Muscle of back (tissue), 11 donors: Measurements from ENCODE around the gene PROSER3. TPM values are rescaled to one million over a fixed set of nuclear protein-coding genes. Genes with fewer than 3 reads are reported as not detected.

Experiments used
- DNase-seq, 3 donors: peaks; one replicate each; pipeline versions ENCODE4 v3.0.0 to v3.0.0-alpha.2; 2013
- polyA plus RNA-seq, 10 donors: library from polyadenylated mRNA; unstranded; fragments of 120-200 nt; gene quantifications; one replicate each; pipeline ENCODE4 v1.2.1, GENCODE V29; 2013; ENCODE audit not compliant: insufficient read length in 10 of 10

Gene PROSER3
- polyA plus RNA-seq, 10 donors = 9.5 to 15.2 (median 11.6) TPM

GRCh38 chr19:35738021-35738886 lies 19.7 kb upstream of the PROSER3 start:
- no peak for DNase-seq

DNA sequence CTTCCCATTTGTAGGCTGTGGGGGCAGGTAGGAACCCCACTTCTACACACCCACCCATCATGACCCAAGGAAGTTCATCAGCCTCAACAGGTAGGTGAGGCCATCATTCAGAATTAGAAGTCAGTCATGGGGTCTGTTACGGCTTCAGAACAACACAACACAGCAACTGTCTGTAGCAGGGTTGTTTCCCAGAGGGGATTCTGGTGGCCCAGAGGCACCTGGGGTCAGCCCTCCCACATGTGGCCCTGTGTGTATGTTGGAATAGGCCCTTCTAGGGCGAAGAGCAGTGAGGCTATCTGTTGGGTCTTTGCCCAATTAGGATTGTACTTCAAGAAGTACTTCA lies 19.1 kb upstream of the PROSER3 start:
- DNase-seq = no peak

DNA sequence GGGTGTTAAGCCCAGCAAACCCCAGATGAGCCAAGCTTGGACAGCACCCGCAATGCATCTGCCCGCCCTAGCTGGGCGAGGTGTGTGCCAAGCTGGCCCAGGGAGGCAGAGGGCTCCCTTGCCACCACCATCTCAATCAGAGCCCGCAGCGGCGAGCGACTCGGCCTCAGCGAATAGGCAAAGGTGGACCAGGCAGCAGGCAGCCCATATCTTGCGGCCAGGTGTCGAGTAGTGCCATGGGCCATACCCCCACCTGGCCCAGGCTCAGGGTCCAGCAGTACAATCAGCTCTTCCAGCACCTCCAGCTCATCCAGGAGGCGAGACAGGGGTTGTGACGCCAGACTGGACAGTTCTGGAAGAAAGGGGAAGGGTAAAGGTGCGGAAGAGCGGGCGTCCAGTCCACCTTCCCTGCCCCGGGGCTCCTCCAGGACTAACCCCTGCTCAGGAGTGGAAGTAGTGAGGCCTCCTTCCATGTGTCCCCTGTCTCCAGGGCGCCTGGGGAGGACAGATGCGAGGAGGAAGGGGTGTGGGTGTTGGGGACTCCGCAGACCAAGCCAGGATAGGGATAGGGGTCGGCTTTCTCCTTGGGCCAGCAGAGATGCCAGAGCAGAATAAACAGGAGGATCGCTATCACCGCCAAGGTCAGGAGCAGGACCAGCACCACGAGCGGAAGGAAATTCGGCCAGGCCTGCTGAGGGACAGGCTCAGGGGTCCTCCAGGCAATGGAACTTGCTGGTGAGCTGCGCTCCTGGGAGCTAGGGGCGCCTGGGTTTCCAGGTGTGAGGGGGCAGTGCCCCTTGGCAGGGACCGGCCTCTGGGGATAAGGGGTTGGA lies 18.5 kb upstream of the PROSER3 start:
- no peak for DNase-seq

DNA sequence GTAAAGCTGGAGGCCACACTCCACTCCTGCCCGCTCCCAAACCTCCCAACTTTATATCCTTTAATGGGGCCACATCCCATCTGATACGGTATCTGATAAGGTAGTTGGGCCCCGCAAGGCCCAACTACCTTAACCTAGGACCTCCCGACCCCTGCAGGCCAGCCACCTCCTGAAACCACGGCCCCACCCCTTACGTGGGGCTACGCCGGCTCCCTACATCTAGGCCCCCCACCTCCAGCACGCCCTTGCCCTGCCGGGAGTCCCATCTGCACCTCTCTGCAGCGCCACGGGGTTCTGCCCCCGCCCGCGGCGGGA lies 17.9 kb upstream of the PROSER3 start:
- DNase-seq = no peak

DNA sequence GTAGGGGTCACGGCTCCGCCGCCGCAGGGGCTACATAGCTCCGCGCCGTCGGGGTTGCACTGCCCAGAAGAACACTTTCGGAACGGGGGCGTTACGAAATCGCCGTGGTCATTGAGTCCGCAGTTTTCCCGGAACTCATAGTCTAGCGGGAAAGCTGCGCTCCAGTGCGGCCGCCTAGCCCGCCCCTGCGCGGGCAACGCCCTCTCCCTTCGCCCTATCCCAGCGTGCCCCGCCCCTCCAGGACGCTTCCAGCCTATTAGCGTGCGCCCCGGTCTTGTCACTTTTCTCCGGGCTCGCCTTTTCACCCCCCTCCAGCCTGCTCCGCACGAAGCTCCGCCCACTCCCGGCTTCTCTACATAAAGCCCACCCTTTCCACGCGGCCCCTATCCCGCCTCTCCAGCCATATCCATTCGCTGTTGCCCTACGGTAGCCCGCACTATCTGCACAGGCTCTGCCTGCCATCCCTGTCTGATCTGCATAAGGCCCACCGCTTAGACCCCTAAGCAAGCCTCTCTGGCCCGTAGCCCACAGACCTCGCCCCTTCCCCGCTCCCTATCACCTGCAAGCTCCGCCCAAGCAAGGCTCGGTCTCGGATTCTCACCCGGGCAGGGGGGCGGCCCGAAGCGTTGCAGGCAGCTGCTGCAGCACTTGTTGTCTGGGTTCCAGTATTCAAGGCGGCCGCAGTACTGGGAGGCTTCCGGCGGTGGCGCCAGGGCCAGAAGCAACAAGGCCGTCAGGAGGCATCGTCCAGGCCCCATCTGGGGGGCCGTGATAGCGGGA lies 17.4 kb upstream of the PROSER3 start:
- DNase-seq = peak; percentile 97 to 99 (median 98)

GRCh38 chr19:35741203-35741515 lies 16.8 kb upstream of the PROSER3 start:
- no peak for DNase-seq

- DNase-seq = no peak
These were observed 15.8 kb upstream of the PROSER3 start, which contains the start of gene IGFLR1 for GRCh38 chr19:35742121-35742724. Gene IGFLR1 (minus strand): TSS chr19:35742452. CDS start chr19:35741180, 1,272 bp downstream.

DNA sequence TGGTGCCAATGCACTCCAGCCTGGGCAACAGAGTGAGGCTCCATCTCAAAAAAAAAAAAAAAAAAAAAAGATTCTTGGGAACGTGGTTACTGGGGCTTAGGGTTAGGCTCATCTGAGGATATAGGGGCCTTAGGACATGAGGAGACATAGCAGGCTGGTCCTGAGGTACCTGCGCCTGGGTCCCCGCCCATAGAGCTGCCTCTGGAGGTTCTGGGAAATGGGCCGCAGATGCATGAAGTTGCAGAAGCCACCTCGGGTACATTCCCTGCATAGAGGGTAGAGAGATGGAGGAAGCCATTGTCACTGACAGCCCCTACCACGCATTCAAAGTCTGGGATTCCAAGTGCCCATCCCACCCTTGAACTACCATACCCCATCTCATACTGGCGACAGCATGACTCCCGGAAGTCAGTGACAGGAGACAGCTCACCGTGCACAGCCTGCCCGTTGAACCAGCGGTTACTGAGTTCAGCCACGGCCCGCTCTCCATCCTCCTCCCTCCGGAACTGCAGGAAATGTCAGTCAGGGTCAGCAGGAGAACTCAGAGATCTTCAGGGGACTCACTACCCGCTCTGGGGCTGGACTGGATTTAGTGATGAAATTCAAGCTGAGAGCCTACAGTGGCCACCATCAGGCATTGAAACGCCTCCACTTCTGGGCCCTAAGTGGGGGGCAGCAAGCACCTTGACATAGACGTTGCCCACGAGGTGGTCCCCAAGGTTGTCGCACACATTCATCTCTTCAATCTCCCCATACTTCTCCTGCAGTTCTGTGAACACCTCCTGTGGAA lies 14.1 kb upstream of the PROSER3 start:
- no peak for DNase-seq

DNA sequence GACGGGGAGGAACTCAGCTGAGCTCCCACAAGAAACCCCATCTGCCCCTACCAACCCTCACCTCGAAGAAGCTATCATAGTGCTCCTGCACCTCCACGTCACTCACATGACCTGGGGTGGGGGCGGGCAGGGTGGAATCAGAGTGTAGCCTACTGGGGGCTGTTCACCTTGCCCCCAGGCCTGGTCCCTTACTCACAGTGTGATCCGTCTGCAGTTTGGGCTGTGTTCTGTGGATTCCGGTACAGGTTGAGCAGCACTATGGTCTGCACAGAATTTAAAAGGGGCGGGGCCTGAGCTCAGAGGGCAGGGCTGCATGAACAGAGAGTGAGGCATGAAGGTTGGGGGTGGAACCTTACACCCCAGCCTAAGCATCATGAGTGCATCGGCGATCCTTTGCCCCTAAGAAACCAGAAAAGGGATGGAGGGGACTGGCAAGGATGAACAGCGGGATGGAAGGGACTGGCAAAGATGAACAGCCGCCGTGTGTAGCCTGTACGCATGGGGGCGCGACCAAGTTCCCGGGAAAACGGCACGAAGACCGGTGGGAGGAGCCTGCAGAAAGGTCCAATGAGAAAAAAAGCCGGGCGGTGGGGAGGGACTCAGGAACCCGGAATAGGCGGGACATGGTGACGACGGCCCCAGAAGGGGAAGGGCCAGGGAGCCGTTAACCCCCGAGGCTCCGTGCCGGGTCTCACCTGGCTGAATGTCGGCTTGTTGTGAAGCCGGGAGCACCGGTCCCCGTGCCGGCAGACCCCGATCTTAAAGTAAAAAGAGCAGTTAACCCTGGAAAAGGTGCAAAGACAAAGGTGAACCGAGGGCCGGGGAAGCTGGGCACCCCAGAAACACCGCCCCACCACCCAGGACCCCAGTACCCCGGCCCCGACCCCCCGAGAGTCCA lies 13.3 kb upstream of the PROSER3 start:
- peak; percentile 96 to 97 (median 96) for DNase-seq

DNA sequence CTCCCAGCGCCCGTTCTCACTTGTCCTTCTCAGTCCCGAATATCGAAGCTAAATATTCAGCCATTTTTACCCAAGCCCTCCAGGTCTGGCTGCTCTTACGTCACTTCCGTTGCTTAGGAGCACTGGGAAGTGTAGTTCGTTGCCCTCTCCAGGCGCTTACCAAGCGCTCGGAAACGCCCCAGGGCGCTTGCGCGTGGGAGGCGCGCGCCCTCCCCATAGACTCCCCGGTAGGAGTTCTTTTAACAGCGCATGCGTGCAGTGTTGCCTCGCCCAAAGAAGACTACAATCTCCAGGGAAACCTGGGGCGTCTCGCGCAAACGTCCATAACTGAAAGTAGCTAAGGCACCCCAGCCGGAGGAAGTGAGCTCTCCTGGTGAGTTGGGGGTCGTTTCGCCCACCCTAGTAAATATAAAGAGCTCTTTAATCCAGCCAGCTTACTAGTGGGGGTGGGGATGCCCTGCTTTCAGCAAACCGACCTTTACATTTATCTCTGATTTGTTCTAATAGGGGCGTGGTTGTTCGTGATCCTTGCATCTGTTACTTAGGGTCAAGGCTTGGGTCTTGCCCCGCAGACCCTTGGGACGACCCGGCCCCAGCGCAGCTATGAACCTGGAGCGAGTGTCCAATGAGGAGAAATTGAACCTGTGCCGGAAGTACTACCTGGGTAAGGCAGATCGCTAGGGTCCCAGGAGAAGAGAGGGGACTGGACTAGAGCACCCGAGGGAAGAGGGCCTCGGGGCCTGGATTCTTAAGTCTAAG lies 12.5 kb upstream of the PROSER3 start, which contains the start of the genes PSENEN and U2AF1L4:
TSS of gene PSENEN (plus strand) at position 324 of the 759 bp plus-strand sequence. CDS start at position 604, 280 bp downstream.
TSS of gene U2AF1L4 (minus strand) at position 91 of the 759 bp plus-strand sequence. CDS start at position 64, 27 bp downstream.
- peak; percentile 99 to 100 (median 100) for DNase-seq

DNA sequence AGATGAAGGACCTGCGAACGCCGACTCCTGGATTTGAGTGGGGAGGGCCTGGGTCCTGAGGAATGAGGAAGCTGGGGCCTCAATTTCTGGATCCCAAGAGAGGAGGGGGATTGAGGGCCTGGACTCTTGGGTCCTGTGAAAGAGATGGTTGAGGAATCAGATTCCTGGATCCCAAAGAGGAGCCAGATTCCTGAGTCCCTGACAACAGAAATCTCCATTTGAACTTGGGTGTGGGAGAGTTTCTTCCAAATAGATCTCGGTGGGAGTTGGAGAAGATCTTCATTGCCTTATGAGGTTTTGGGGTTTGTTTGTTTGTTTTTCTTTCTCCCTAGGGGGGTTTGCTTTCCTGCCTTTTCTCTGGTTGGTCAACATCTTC lies 11.9 kb upstream of the PROSER3 start:
- no peak for DNase-seq

GRCh38 chr19:35746531-35746930 lies 11.4 kb upstream of the PROSER3 start:
- DNase-seq = no peak

DNA sequence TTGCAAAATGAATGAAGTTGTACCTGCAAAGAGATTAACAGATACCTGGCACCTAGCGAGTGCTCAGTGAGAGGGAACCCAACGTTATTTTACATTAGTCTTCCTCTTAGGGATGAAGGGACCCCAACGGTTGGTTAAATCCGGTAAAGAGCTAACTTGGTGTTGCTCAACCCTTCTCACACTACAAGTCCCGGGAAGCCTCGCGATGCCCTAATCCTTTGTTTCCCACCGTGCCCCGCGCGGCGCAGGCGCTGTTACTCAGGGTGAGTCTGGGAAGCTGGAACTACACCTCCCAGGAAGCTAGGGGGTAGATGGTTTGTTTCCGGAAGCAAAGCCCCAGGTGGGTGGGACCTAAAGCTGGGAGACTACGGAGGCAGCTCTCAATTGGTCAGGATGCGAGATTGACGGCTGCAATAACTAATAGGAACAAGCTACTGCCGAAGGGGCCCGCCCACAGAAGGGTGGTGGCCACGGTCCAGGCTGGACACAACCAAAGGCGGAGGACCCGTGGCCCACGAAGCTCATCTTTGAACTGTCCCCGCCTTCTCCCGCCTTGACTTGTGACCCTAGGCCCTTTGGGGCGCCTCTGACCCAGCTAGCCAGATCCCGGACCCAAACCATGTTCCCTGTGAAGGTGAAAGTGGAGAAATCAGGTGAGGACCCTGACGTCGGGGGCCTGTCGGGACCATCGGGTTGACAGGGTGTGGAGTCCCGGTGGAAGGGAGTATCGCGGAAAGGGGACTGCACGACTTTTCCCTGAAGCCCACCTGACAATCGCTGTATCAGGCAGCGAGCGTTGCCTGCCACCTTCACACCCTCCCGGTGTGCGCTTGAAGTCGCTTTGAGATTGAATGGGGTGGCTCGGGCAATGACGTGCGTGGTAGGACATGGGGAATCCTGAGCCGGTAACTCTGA lies 9.6 kb upstream of the PROSER3 start, which contains the start of gene LIN37:
TSS of gene LIN37 (plus strand) at position 471 of the 915 bp plus-strand sequence. CDS start at position 620, 149 bp downstream.
- DNase-seq = peak; percentile 100

GRCh38 chr19:35750167-35750566 lies 7.8 kb upstream of the PROSER3 start:
- DNase-seq = no peak

GRCh38 chr19:35751839-35752745 lies 5.9 kb upstream of the PROSER3 start:
- no peak for DNase-seq

- DNase-seq = no peak
These were observed 5.1 kb upstream of the PROSER3 start for GRCh38 chr19:35752746-35753350.
